HG03354 (cell line): ENCODE results near the gene ARAP3.

Experiments
- ATAC-seq: cut with Tn5 transposase; IDR thresholded peaks from one replicate; pipeline ENCODE4 v1.9.1; 2021; ENCODE audit warnings: mild to moderate bottlenecking; ENCODE audit not compliant: unreplicated experiment, poor library complexity, severe bottlenecking

Gene ARAP3

GRCh38 chr5:141701360-141702119, 19.5 kb upstream of the ARAP3 start:
- peak; percentile 71 for ATAC-seq

GRCh38 chr5:141697586-141697985, 15.6 kb upstream of the ARAP3 start:
- no peak for ATAC-seq

- no peak for ATAC-seq
These were observed 14.4 kb upstream of the ARAP3 start for GRCh38 chr5:141696431-141696830.

GRCh38 chr5:141695627-141696215, 13.7 kb upstream of the ARAP3 start:
- ATAC-seq: no peak

- no peak for ATAC-seq
These were observed 12.4 kb upstream of the ARAP3 start for GRCh38 chr5:141694479-141694878.

GRCh38 chr5:141692919-141693725, 11.1 kb upstream of the ARAP3 start:
- ATAC-seq: no peak

GRCh38 chr5:141692533-141692888, 10.5 kb upstream of the ARAP3 start:
- peak; percentile 15 for ATAC-seq

GRCh38 chr5:141691867-141692532, 10.0 kb upstream of the ARAP3 start:
- ATAC-seq: peak; percentile 92

GRCh38 chr5:141691286-141691866, 9.3 kb upstream of the ARAP3 start:
- no peak for ATAC-seq

- no peak for ATAC-seq
These were observed 4.8 kb upstream of the ARAP3 start for GRCh38 chr5:141686648-141687416.

GRCh38 chr5:141685591-141685990, 3.6 kb upstream of the ARAP3 start:
- no peak for ATAC-seq

GRCh38 chr5:141683596-141684141, 1.6 kb upstream of the ARAP3 start:
- ATAC-seq: no peak

GRCh38 chr5:141681295-141681694, 735 bp downstream of the ARAP3 start:
- ATAC-seq: no peak

- no peak for ATAC-seq
These were observed 1.3 kb downstream of the ARAP3 start for GRCh38 chr5:141680751-141681201.

GRCh38 chr5:141680178-141680577, 1.9 kb downstream of the ARAP3 start:
- ATAC-seq: no peak

GRCh38 chr5:141677415-141677814, 4.6 kb downstream of the ARAP3 start:
- ATAC-seq: peak; percentile 56

- ATAC-seq: no peak
These were observed 6.4 kb downstream of the ARAP3 start for GRCh38 chr5:141675672-141676071.

GRCh38 chr5:141674747-141675146, 7.3 kb downstream of the ARAP3 start:
- ATAC-seq: no peak
